Parathyroid adenoma (tissue), 2 donors: ENCODE data around the gene STIM1.
A peak's percentile ranks its signal among the peaks of the same experiment; 100 is the strongest.

Experiments used
- H2AFZ ChIP-seq: fragments of 300-600 bp; sonication (generic); one replicate; pipeline ENCODE4 v1.7.0; 2017; ENCODE audit warnings: antibody characterized with exemption, mild to moderate bottlenecking
- H3K27ac ChIP-seq: fragments of 300-600 bp; sonication (generic); one replicate; pipeline ENCODE4 v1.7.0; 2017
- H3K27me3 ChIP-seq: fragments of 300-600 bp; sonication (generic); one replicate; pipeline ENCODE4 v1.7.0; 2017; ENCODE audit warnings: low read length; ENCODE audit not compliant: control insufficient read depth, insufficient read depth
- H3K36me3 ChIP-seq: fragments of 300-600 bp; sonication (generic); one replicate; pipeline ENCODE4 v1.7.0; 2017; ENCODE audit warnings: low read length; ENCODE audit not compliant: control insufficient read depth, insufficient read depth
- H3K4me1 ChIP-seq: fragments of 300-600 bp; sonication (generic); one replicate; pipeline ENCODE4 v1.7.0; 2017; ENCODE audit warnings: control low read depth
- H3K4me2 ChIP-seq: fragments of 300-600 bp; sonication (generic); one replicate; pipeline ENCODE4 v1.7.0; 2017; ENCODE audit warnings: low read length
- H3K4me3 ChIP-seq: fragments of 300-600 bp; sonication (generic); one replicate; pipeline ENCODE4 v1.7.0; 2017; ENCODE audit warnings: low read depth, low read length
- H3K79me2 ChIP-seq: fragments of 300-600 bp; sonication (generic); one replicate; pipeline ENCODE4 v1.7.0; 2017; ENCODE audit warnings: control low read depth
- H3K9ac ChIP-seq: fragments of 300-600 bp; sonication (generic); one replicate; pipeline ENCODE4 v1.7.0; 2017; ENCODE audit warnings: mild to moderate bottlenecking
- H3K9me3 ChIP-seq: fragments of 300-600 bp; sonication (generic); one replicate; pipeline ENCODE4 v1.7.0; 2017; ENCODE audit warnings: low read length; ENCODE audit not compliant: control insufficient read depth
- TF ChIP-seq, protein P1 (sequence below): fragments of 300-600 bp; sonication (generic); IDR thresholded peaks from one replicate; pipeline ENCODE4 v1.7.0; 2017; ENCODE audit warnings: antibody characterized with exemption, mild to moderate bottlenecking
- donor health status: primary hyperparathyroidism.

STIM1 gene

DNA sequence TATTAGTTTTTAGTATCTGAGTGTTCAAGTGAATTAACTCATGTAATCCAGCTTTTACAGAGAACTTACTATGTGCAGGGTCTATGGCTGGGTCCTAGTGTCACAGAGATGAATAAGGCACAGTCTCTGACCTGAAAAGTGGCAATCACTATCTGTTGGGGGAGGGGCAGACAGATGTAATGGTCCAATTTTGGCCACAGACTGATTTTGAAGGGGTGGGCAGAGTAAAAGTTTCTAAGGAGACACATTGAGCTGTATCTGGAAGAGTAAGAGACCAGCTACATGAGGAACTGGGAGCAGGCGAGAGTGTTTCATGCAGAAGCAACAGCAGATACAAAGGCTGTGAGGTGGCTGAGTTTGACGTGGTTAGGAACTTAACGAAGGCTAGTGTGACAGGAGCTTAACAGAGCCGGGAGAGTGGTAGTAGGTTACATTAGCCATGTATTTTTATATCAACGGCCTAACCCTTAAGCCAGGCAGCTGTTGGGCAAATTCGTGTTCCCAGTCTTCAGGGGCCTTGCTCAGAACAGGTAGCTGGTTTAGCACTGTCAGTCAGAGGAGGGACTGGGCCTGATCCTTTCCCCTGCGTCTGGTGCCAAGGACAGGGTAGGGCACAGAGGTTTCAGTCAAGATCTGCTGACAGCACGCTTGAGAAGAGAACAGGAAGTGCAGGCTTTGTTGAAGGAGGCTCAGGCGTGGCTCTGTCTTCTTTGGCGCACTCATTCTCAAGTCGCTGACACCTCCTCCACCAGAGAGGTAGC lies 1.4 kb upstream of the STIM1 start:
- Histone ChIP-seq H3K4me1 (peaks cover 11% of the 10 kb centered on the region), H3K4me3 (peak overlapping the region; percentile 34), H3K4me2 (no peak overlapping the region), H3K9me3 (no peaks in the 10 kb centered on the region), H2AFZ (peak overlapping the region; percentile 98), H3K9ac (no peak overlapping the region), H3K79me2 (peaks cover 15% of the 10 kb centered on the region), H3K36me3 (no peaks in the 10 kb centered on the region), H3K27me3 (no peaks in the 10 kb centered on the region), H3K27ac (peak overlapping the region; percentile 97)
- TF ChIP-seq, protein P1, sequence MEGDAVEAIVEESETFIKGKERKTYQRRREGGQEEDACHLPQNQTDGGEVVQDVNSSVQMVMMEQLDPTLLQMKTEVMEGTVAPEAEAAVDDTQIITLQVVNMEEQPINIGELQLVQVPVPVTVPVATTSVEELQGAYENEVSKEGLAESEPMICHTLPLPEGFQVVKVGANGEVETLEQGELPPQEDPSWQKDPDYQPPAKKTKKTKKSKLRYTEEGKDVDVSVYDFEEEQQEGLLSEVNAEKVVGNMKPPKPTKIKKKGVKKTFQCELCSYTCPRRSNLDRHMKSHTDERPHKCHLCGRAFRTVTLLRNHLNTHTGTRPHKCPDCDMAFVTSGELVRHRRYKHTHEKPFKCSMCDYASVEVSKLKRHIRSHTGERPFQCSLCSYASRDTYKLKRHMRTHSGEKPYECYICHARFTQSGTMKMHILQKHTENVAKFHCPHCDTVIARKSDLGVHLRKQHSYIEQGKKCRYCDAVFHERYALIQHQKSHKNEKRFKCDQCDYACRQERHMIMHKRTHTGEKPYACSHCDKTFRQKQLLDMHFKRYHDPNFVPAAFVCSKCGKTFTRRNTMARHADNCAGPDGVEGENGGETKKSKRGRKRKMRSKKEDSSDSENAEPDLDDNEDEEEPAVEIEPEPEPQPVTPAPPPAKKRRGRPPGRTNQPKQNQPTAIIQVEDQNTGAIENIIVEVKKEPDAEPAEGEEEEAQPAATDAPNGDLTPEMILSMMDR, result no peak

DNA sequence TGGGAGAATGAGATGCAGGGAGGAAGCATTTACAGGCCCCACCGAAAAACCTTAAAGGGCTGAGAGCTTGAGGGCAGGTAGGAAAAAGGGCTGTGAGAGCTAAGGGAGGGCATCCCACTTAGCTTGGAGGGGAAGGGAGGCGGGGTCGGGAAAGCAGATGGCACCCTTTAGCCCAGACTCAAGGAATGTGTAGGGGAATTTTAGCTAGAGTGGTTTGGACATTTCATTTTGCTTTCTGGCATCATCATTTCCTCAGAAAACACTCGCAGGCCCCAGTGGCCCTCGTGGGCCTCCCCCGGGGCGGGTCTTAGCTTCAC lies 846 bp upstream of the STIM1 start:
- Histone ChIP-seq H3K27ac (peak overlapping the region; percentile 97), H3K27me3 (no peaks in the 10 kb centered on the region), H3K9ac (no peak overlapping the region), H3K4me1 (peaks cover 11% of the 10 kb centered on the region), H2AFZ (peak overlapping the region; percentile 98), H3K4me3 (peak overlapping the region; percentile 34), H3K79me2 (peaks cover 20% of the 10 kb centered on the region), H3K9me3 (no peaks in the 10 kb centered on the region), H3K4me2 (peak overlapping the region; percentile 62), H3K36me3 (no peaks in the 10 kb centered on the region)
- TF ChIP-seq, protein P1, result no peak

DNA sequence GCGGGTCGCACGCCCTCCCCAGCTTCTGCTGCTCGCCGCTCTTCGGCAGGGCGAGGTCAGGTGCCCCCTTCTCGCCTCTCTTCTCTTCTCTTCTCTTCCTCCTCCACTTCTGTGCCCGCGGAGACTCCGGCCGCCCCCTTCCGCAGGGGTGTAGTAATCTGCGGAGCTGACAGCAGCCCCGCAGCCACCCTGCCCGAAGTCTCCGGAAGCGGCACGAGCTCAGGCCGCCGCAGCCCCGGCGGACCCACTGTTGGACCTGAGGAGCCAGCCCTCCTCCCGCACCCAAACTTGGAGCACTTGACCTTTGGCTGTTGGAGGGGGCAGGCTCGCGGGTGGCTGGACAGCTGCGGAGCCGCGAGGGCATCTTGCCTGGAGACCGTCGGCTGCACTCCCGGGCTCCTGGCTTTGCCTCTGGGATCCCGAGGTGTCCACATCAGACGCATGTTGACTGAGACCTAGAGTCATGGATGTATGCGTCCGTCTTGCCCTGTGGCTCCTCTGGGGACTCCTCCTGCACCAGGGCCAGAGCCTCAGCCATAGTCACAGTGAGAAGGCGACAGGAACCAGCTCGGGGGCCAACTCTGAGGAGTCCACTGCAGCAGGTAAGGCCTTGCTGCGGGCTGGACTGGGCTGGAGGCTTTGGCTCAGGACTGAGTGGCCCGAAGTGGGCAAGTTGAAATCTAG lies 486 bp downstream of the STIM1 start:
- Histone ChIP-seq H3K9ac (peak overlapping the region; percentile 1), H3K27ac (peak overlapping the region; percentile 76), H2AFZ (peak overlapping the region; percentile 92), H3K36me3 (no peaks in the 10 kb centered on the region), H3K27me3 (no peaks in the 10 kb centered on the region), H3K4me3 (peak overlapping the region; percentile 56), H3K4me1 (peaks cover 12% of the 10 kb centered on the region), H3K79me2 (peaks cover 26% of the 10 kb centered on the region), H3K9me3 (no peaks in the 10 kb centered on the region), H3K4me2 (peak overlapping the region; percentile 81)
- TF ChIP-seq, protein P1, result no peak

DNA sequence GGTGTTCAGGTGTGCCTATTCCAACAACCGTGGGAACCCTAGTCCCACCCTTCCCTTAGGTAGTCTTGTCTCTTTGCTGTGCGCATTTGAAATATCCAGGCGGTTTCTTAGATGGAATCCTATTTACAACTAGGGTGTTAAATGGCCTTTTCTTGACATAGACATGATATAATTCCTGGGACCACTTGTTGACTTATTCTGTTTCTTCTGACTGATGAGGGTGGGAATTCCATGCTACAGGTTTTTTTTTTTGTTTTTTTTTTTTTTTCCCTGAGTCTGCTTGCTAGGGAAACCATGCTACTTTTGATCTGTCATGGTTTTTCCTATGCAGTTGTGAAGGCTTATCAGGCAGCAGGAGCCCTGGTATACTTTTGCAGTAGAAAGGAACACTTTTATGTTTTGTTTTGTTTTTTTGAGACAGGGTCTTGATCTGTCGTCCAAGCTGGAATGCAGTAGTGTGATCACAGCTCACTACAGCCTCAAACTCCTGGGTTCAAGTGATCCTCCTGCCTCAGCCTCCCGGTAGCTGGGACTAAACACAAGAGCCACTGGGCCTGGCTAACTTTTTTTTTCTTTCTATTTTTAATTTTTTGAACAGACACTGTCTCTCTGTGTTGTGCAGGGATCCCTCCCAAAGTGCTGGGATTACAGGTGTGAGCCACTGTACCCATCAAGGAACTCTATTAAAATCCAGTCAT lies 1.5 kb downstream of the STIM1 start:
- no peak overlapping the region for H2AFZ ChIP-seq
- no peaks in the 10 kb centered on the region for H3K9me3 ChIP-seq
- TF ChIP-seq, protein P1, result no peak
- peak overlapping the region; percentile 81 for H3K4me2 ChIP-seq
- peaks cover 14% of the 10 kb centered on the region for H3K4me1 ChIP-seq
- peak overlapping the region; percentile 56 for H3K4me3 ChIP-seq
- peaks cover 28% of the 10 kb centered on the region for H3K79me2 ChIP-seq
- H3K27ac ChIP-seq, result no peak overlapping the region
- no peaks in the 10 kb centered on the region for H3K27me3 ChIP-seq
- H3K36me3 ChIP-seq, result no peaks in the 10 kb centered on the region
- H3K9ac ChIP-seq, result no peak overlapping the region
